ENCODE measurements around the gene LRRC25. TPM values are rescaled to one million over a fixed set of nuclear protein-coding genes. Genes with fewer than 3 reads are reported as not detected.

LRRC25 gene
- total RNA-seq, 2 donors from 2014 or later: 4.4 TPM; not detected in 1

GRCh38 chr19:18441804-18442788, 44.7 kb upstream of the LRRC25 start:
- Histone ChIP-seq H3K9me3 (no peaks in the 10 kb centered on the region), H3K4me1 (peaks cover 45% of the 10 kb centered on the region), H3K4me3 (no peak overlapping the region), H3K27me3 (no peaks in the 10 kb centered on the region), H3K27ac (no peak overlapping the region), H3K36me3 (replicated peaks in 1 of 2; ENCODE audit: insufficient read depth in 1 of 2, low read depth in 2 of 2) (peaks cover 21% of the 10 kb centered on the region in 2 donors)
- intact Hi-C loops (cut with DNase I): no loop called here
- DNase-seq (no peak), ATAC-seq (no peak)
- 77 to 80% methylated on average over 5 of the region's 5 CpGs for WGBS, 2 donors
- TF ChIP-seq POLR2A (IDR thresholded peaks at IDR 0.05) (no peak), CTCF (IDR thresholded peaks at IDR 0.05) (no peak)

- intact Hi-C loops (cut with DNase I): no loop called here
- Histone ChIP-seq H3K27ac (peak overlapping the region; percentile 15 to 92 (median 87)), H3K9me3 (no peaks in the 10 kb centered on the region), H3K36me3 (replicated peaks in 1 of 2; ENCODE audit: insufficient read depth in 1 of 2, low read depth in 2 of 2) (peaks cover 14 to 21% of the 10 kb centered on the region in 2 donors), H3K4me1 (peaks cover 51% of the 10 kb centered on the region), H3K27me3 (no peaks in the 10 kb centered on the region), H3K4me3 (no peak overlapping the region)
- 51 to 81% methylated on average over 10 to 23 of the region's 23 CpGs for WGBS, 2 donors
- ATAC-seq (no peak), DNase-seq (no peak)
- no peak for TF ChIP-seq CTCF (IDR thresholded peaks at IDR 0.05)
- TF ChIP-seq POLR2A (IDR thresholded peaks at IDR 0.05): no peak
These were observed 43.7 kb upstream of the LRRC25 start for GRCh38 chr19:18440936-18441803.

GRCh38 chr19:18440415-18440877, 43.0 kb upstream of the LRRC25 start:
- Histone ChIP-seq H3K4me3 (no peak overlapping the region), H3K9me3 (no peaks in the 10 kb centered on the region), H3K36me3 (replicated peaks in 1 of 2; ENCODE audit: insufficient read depth in 1 of 2, low read depth in 2 of 2) (peaks cover 8 to 15% of the 10 kb centered on the region in 2 donors), H3K4me1 (peaks cover 51% of the 10 kb centered on the region), H3K27ac (peak overlapping the region in 3 of 4 donors; percentile 84 to 92 (median 90)), H3K27me3 (no peaks in the 10 kb centered on the region)
- intact Hi-C loops (cut with DNase I): no loop called here
- peak in 3 of 7 experiments; percentile 7 to 28 (median 26) for TF ChIP-seq CTCF (IDR thresholded peaks at IDR 0.05)
- no peak for TF ChIP-seq POLR2A (IDR thresholded peaks at IDR 0.05)
- ATAC-seq (no peak), DNase-seq (no peak)
- 41 to 65% methylated on average over 11 of the region's 11 CpGs for WGBS, 2 donors

GRCh38 chr19:18439910-18440237, 42.5 kb upstream of the LRRC25 start:
- H3K4me1 ChIP-seq: peaks cover 51% of the 10 kb centered on the region
- no peaks in the 10 kb centered on the region for H3K9me3 ChIP-seq
- H3K27me3 ChIP-seq: no peaks in the 10 kb centered on the region
- WGBS, 2 donors: 58 to 77% methylated on average over 8 to 9 of the region's 9 CpGs
- intact Hi-C loops (cut with DNase I): no loop called here
- no peak for DNase-seq
- H3K4me3 ChIP-seq: no peak overlapping the region
- no peak for ATAC-seq
- H3K27ac ChIP-seq: peak overlapping the region; percentile 16 to 92 (median 87)
- peaks cover 5 to 15% of the 10 kb centered on the region in 2 donors for H3K36me3 ChIP-seq (replicated peaks in 1 of 2; ENCODE audit: insufficient read depth in 1 of 2, low read depth in 2 of 2)
- TF ChIP-seq CTCF (IDR thresholded peaks at IDR 0.05): no peak
- TF ChIP-seq POLR2A (IDR thresholded peaks at IDR 0.05): no peak

Measured in body of pancreas (tissue), 4 donors.